Endothelial cell of umbilical vein (primary cell): ENCODE data around the gene CAMTA1. TPM values are rescaled to one million over a fixed set of nuclear protein-coding genes. Genes with fewer than 3 reads are reported as not detected.

Source experiments
- BruUV-seq: library from RNA; stranded (reverse); fragments of 400-500 nt; replicated peaks from 2 replicates; lab custom pipeline; 2021; lab: Mats Ljungman, UMichigan
- CTCF ChIA-PET: fragments of 300-600, 350-600 bp; sonication (Branson Sonifier 250); formaldehyde crosslinking; loops from one replicate; lab custom pipeline; 2021; ENCODE audit warnings: antibody characterized with exemption, inconsistent platforms; lab: Charles Lee
- POLR2A ChIA-PET: fragments of 300-600, 350-600 bp; sonication (Branson Sonifier 250); formaldehyde crosslinking; loops from one replicate; lab custom pipeline; 2021; ENCODE audit warnings: antibody characterized with exemption, inconsistent platforms; lab: Charles Lee
- DNase-seq: peaks from one replicate; pipeline ENCODE4 v3.0.0-alpha.2; 2011; ENCODE audit warnings: low read depth, low spot score
- FAIRE-seq: peaks from 2 replicates; lab custom pipeline; 2011; peaks lifted over from hg19 to GRCh38; lab: Jason Lieb, UNC
- H2AFZ ChIP-seq: 2 replicates; pipeline ENCODE4 v1.6.0; 2012; ENCODE audit warnings: low read depth, low read length, control low read depth, inconsistent platforms
- H3K27ac ChIP-seq: 2 replicates; pipeline ENCODE4 v1.5.1; 2011; ENCODE audit warnings: low read depth, mild to moderate bottlenecking, control low read depth, low read length, moderate library complexity; ENCODE audit not compliant: insufficient read depth
- H3K27me3 ChIP-seq, 2 experiments: 2 replicates each; pipeline versions ENCODE4 v1.6.0 to v1.6.1; 2011; ENCODE audit warnings: low read length in 2 of 2, mixed read lengths in 1 of 2; ENCODE audit not compliant: control insufficient read depth in 2 of 2, insufficient read depth in 2 of 2
- H3K36me3 ChIP-seq, 2 experiments: 2 replicates in 1 of 2; 3 replicates in 1 of 2; pipeline ENCODE4 v1.5.1; 2011; ENCODE audit warnings: low read length in 2 of 2, mild to moderate bottlenecking in 1 of 2, moderate library complexity in 1 of 2; ENCODE audit not compliant: control insufficient read depth in 2 of 2, insufficient read depth in 2 of 2; ENCODE audit errors: extremely low read depth in 1 of 2
- H3K4me1 ChIP-seq: 3 replicates; pipeline ENCODE4 v1.5.1; 2011; ENCODE audit warnings: mild to moderate bottlenecking, low read length; ENCODE audit not compliant: control insufficient read depth, insufficient read depth; ENCODE audit errors: extremely low read depth
- H3K4me2 ChIP-seq: 2 replicates; pipeline ENCODE4 v1.6.1; 2011; ENCODE audit warnings: low read length, control low read depth, mixed read lengths; ENCODE audit not compliant: insufficient read depth
- H3K4me3 ChIP-seq, 3 experiments: fragments of 200-600 bp in 1 of 3; sonication (generic), shearing (Covaris generic) in 1 of 3; replicated peaks in 1 of 3; 2 replicates each; pipeline ENCODE4 v1.5.1; 2011 to 2016; ENCODE audit warnings: control low read depth in 3 of 3, low read length in 3 of 3, mild to moderate bottlenecking in 2 of 3, inconsistent platforms in 1 of 3, low read depth in 1 of 3, moderate library complexity in 1 of 3; ENCODE audit not compliant: insufficient read depth in 1 of 3
- H3K79me2 ChIP-seq: 2 replicates; pipeline ENCODE4 v1.6.0; 2012; ENCODE audit warnings: low read length, inconsistent platforms; ENCODE audit not compliant: control insufficient read depth, insufficient read depth
- H3K9ac ChIP-seq: replicated peaks from 2 replicates; pipeline ENCODE3; 2011; ENCODE audit warnings: low read length, control low read depth; ENCODE audit not compliant: insufficient read depth; ENCODE audit errors: extremely low read depth
- H3K9me1 ChIP-seq: replicated peaks from 3 replicates; pipeline ENCODE4 v1.6.0; 2011; ENCODE audit warnings: mild to moderate bottlenecking, low read length; ENCODE audit not compliant: control insufficient read depth, insufficient read depth; ENCODE audit errors: extremely low read depth
- H3K9me3 ChIP-seq: replicated peaks from 2 replicates; pipeline ENCODE4 v1.5.1; 2012; ENCODE audit warnings: low read length, inconsistent platforms; ENCODE audit not compliant: control insufficient read depth, insufficient read depth
- H4K20me1 ChIP-seq: replicated peaks from 2 replicates; pipeline ENCODE3; 2011; ENCODE audit warnings: mild to moderate bottlenecking, low read length; ENCODE audit not compliant: control insufficient read depth, insufficient read depth; ENCODE audit errors: extremely low read depth
- EZH2 ChIP-seq: IDR thresholded peaks from 2 replicates; pipeline ENCODE4 v1.6.1; 2012; ENCODE audit warnings: borderline replicate concordance, low read depth, mild to moderate bottlenecking, moderate library complexity, low read length, inconsistent platforms; ENCODE audit not compliant: severe bottlenecking
- FOS ChIP-seq: IDR thresholded peaks from 2 replicates; pipeline ENCODE4 v1.6.1; 2011; ENCODE audit warnings: mild to moderate bottlenecking, low read length, moderate library complexity, borderline replicate concordance; ENCODE audit not compliant: insufficient read depth
- JUN ChIP-seq: IDR thresholded peaks from 2 replicates; pipeline ENCODE4 v1.6.1; 2011; ENCODE audit warnings: borderline replicate concordance, low read depth; ENCODE audit not compliant: insufficient read length, insufficient read depth
- POLR2AphosphoS5 ChIP-seq: IDR thresholded peaks from 2 replicates; pipeline ENCODE4 v1.6.1; 2012; ENCODE audit warnings: low read depth, mild to moderate bottlenecking, control low read depth, low read length, moderate library complexity; ENCODE audit not compliant: insufficient read depth
- dilution Hi-C: fragments of 300-500 bp; cut with MboI; formaldehyde crosslinking; loops from one replicate; pipeline ENCODE4 v1.15.0; 2019; ENCODE audit warnings: low sequenced_read_pairs; ENCODE audit not compliant: extremely low pct_ligation_motif_present
- intact Hi-C: fragments of 100-400 bp; cut with micrococcal nuclease; formaldehyde crosslinking; loops from one replicate; pipeline ENCODE4 v1.10.0; 2022
- polyA plus RNA-seq, 4 experiments: library from polyadenylated mRNA; depleted of rRNA in 3 of 4; stranded (reverse) in 3 of 4; unstranded in 1 of 4; fragments of >200 nt; gene quantifications; 2 replicates each; pipeline versions ENCODE4 v1.2.1 to v1.2.3, GENCODE V29; 2011 to 2012; ENCODE audit warnings: missing spikeins in 1 of 4
- total RNA-seq: library from RNA; stranded (reverse); gene quantifications from 2 replicates; pipeline ENCODE4 v1.2.3, GENCODE V29; 2021
- TF ChIP-seq, protein P1 (sequence below): IDR thresholded peaks from 2 replicates; pipeline ENCODE4 v1.6.1; 2011; ENCODE audit not compliant: insufficient read depth, insufficient read length

The CAMTA1 gene
- total and polyA plus RNA-seq, 2 donors (not counting 3 experiments of a cell fraction or from before 2014, with no cell fraction given) = 50.8 to 92.7 TPM

DNA sequence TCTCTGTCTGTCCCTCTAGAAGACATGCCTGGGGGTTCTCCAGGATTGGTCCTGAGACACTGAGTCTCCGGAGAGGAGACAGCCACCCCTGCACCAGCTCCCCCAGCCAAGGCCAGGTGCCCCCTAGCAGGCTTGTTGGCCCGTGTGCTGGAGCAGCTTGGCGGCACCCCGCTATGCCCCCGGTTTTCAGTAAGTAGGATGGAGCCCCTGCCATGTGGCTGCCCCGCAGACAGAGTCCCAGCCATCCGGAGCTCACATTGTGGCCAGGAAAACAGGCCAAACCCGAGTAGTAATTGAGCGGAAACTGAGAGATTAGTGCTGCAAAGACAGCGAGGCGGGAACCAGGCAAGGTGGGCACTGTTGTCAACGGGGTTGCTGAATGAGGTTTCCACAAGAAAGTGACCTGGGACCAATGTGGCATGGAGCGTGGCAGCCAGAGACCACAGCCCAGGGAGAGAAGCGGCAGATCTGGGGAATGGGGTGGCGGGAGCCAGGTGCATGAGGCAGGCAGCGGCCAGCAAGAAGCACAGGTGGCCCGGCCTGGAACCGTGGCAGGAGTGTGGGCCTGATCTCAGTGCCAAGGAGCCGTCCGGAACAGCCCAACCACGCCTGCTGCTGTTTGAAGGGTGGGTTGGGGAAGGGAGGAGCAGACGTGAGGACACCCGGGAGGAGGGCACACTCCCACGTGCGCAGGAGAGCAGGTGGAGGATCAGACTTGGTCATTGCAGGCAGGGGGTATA, 848.4 kb downstream of the CAMTA1 start:
- peaks cover 3% of the 10 kb centered on the region for H3K4me1 ChIP-seq
- H3K27ac ChIP-seq = no peak overlapping the region
- H2AFZ ChIP-seq = no peak overlapping the region
- DNase-seq (no peak), FAIRE-seq (no peak)
- H3K27me3 ChIP-seq = no peaks in the 10 kb centered on the region
- H3K36me3 ChIP-seq = no peaks in the 10 kb centered on the region
- BruUV-seq = no TSS peak
- H3K9me3 ChIP-seq = no peaks in the 10 kb centered on the region
- H4K20me1 ChIP-seq = no peaks in the 10 kb centered on the region
- ChIA-PET POLR2A (no interaction called here), CTCF (interaction anchor here (1.0 kb wide), 1 partner anchor 34 kb away, joined by 3 read pairs; no protein-coding TSS in a partner anchor)
- no peaks in the 10 kb centered on the region for H3K79me2 ChIP-seq
- TF ChIP-seq FOS (no peak), POLR2AphosphoS5 (no peak), EZH2 (no peak)
- TF ChIP-seq, protein P1, sequence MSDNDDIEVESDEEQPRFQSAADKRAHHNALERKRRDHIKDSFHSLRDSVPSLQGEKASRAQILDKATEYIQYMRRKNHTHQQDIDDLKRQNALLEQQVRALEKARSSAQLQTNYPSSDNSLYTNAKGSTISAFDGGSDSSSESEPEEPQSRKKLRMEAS = no peak
- intact Hi-C loops = no loop called here
- H3K9ac ChIP-seq = no peak overlapping the region
- no peaks in the 10 kb centered on the region for H3K9me1 ChIP-seq
- no peak overlapping the region for H3K4me3 ChIP-seq
- dilution Hi-C loops = no loop called here
- no peak overlapping the region for H3K4me2 ChIP-seq

DNA sequence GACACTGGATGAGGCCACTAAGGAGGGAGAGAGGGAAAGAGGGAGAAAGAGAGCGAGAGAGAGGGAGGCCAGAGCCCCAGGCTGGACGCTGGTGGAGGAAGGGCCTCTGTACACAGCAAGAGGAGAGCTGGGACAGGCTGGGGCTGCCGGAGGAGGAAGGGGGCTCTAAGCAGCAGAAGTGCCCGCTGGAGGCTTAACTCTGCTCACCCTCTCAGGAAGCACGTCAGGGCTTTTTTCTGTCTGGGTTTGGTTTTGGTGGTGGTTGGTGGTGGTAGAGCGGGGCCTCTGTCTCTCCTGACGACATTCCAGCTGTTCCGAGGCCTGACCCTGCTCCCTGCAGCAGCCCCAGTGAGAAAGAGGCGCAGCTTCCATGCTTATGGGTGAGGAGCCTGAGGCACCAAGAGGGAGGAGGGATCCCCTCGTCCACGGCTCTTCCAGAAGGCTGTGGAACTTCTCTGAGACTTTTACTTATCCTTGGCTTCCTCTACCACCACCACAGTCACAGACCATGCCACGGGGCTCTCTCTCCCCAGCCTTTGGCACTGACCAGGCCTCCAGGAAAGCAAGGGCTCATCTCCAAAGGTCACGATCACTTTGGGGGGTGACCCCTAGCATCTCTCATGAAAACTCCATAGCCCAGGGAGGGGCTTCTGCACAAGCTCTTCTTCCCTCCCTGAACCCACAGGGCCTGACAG, 849.4 kb downstream of the CAMTA1 start:
- dilution Hi-C loops (no loop called here), intact Hi-C loops (loop anchor here (5.0 kb wide), 1 partner anchor 852 kb away; no protein-coding TSS in a partner anchor)
- FAIRE-seq = no peak
- Histone ChIP-seq H3K9me3 (no peaks in the 10 kb centered on the region), H3K27ac (no peak overlapping the region), H2AFZ (no peak overlapping the region), H3K9me1 (no peaks in the 10 kb centered on the region), H3K79me2 (no peaks in the 10 kb centered on the region), H3K4me3 (no peak overlapping the region), H4K20me1 (no peaks in the 10 kb centered on the region), H3K4me2 (no peak overlapping the region), H3K27me3 (no peaks in the 10 kb centered on the region), H3K9ac (no peak overlapping the region), H3K4me1 (peaks cover 3% of the 10 kb centered on the region), H3K36me3 (no peaks in the 10 kb centered on the region)
- ChIA-PET POLR2A (no interaction called here), CTCF (interaction anchor here (1.8 kb wide), 1 partner anchor 592 kb away, joined by 7 read pairs; no protein-coding TSS in a partner anchor)
- no peak for TF ChIP-seq FOS
- TF ChIP-seq, protein P1 = no peak
- no peak for TF ChIP-seq JUN
- BruUV-seq = no TSS peak
- no peak for DNase-seq
